ENCODE data around the gene SPSB3.
A peak's percentile ranks its signal among the peaks of the same experiment; 100 is the strongest.

SPSB3 gene

DNA sequence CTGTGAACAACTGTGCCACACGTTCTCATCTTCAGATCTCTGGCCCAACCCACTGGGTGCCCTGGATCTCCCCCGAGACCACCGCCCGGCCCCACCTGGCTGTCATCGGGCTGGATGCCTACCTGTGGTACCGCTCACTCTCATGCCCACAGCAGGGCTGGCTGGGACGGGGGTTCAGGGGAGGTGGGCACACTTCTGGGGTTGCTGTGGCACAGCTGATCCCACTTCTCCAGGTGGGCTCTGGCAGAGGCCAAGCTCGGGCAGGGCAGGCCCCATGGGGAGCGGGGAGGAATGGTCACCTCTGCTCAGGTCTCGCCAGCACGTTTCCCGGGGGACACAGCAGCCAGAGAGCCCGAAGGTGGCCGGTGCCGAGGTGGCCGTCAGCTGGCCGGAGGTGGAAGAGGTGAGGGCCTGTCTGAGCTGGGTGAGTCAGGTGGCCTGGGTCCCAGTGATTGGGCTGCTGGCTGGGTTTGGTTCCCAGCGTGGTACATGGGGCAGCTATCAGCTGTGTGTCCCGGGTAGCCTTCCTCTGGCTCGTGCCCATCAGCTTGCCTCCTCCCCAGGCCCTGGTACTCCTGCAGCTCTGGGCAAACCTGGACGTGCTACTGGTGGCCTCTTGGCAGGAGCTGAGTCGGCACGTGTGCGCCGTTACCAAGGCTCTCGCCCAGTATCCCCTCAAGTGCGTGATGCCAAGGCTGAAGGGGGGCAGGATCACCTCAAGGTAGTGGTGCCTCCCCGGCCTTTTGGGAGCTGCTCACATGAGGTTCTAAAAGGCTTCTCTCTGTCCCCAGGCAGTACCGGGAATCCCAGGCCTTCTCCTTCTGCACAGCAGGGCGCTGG, 7.1 kb downstream of the SPSB3 start:
- no peak for TF ChIP-seq CTCF (IDR thresholded peaks at IDR 0.05; ENCODE audit: low read depth, low read length, poor library complexity, severe bottlenecking)
- TF ChIP-seq EZH2phosphoT487 (IDR thresholded peaks at IDR 0.05; ENCODE audit: borderline replicate concordance, low read length): no peak
- H3K36me3 ChIP-seq (ENCODE audit: control insufficient read depth, low read length): peaks cover 60% of the 10 kb centered on the region
- H3K9me2 ChIP-seq (replicated peaks; ENCODE audit: control insufficient read depth, low read length): no peaks in the 10 kb centered on the region
- peaks cover 52% of the 10 kb centered on the region for H3K79me2 ChIP-seq (ENCODE audit: control insufficient read depth, low read length)
- H3F3A ChIP-seq (ENCODE audit: control insufficient read depth, insufficient read depth): peaks cover 11% of the 10 kb centered on the region
- H3K27ac ChIP-seq (ENCODE audit: low read depth, low read length): no peak overlapping the region
- H3K27me3 ChIP-seq (ENCODE audit: control insufficient read depth, low read length): no peaks in the 10 kb centered on the region
- H3K9me3 ChIP-seq (ENCODE audit: control insufficient read depth, insufficient read depth, low read length): no peaks in the 10 kb centered on the region
- H3K4me1 ChIP-seq (ENCODE audit: control insufficient read depth, low read length): peaks cover 19% of the 10 kb centered on the region
- H3K4me2 ChIP-seq (ENCODE audit: low read length): peak overlapping the region; percentile 96; the same call in 1 of the 2 replicates
- no peak overlapping the region for H3K4me3 ChIP-seq (ENCODE audit: low read length)
- no peaks in the 10 kb centered on the region for H4K20me1 ChIP-seq (ENCODE audit: control insufficient read depth, insufficient read depth, low read depth, low read length)

- peak overlapping the region; percentile 99 for H3K4me3 ChIP-seq (ENCODE audit: low read length)
- TF ChIP-seq CTCF (IDR thresholded peaks at IDR 0.05; ENCODE audit: low read depth, low read length, poor library complexity, severe bottlenecking): no peak
- no peak for TF ChIP-seq EZH2phosphoT487 (IDR thresholded peaks at IDR 0.05; ENCODE audit: borderline replicate concordance, low read length)
Observed at GRCh38 chr16:1774448-1774780, 8.0 kb downstream of the SPSB3 start.

DNA sequence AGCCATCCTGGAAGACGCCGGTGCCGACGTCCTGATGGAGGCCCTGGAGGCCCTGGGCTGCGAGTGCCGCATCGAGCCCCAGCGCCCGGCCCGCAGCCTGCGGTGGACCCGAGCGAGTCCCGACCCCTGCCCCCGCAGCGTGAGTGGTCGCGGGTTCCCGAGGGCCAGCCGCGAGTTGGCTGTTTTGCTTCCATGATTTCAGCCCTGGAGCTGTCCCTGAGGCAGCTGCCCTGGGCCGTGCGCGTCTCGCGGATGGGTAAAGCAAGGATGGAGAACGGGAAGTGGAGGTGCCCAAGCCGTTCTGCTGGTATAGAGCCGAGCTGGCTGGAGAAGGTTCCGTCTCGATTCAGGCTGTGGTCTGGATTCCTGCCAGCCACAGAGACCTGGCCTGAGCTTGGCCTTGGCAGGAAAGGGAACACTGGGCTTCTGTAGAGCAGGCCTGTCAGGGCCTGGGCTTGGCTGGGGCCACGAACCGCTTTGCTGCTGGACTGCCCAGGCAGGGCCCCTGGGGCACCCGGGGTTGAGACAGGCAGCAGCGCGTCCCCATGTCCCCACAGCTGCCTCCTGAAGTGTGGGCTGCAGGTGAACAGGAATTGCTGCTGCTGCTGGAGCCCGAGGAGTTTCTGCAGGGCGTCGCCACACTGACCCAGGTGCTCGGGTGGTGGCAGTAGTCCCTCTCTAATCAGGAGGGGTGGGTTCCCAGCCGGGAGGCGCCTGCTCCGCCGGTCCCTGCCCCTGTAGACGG, 8.5 kb downstream of the SPSB3 start:
- Histone ChIP-seq H4K20me1 (ENCODE audit: control insufficient read depth, insufficient read depth, low read depth, low read length) (no peaks in the 10 kb centered on the region), H3K4me2 (ENCODE audit: low read length) (peak overlapping the region; percentile 96), H3K27me3 (ENCODE audit: control insufficient read depth, low read length) (no peaks in the 10 kb centered on the region), H3F3A (ENCODE audit: control insufficient read depth, insufficient read depth) (peaks cover 18% of the 10 kb centered on the region), H3K36me3 (ENCODE audit: control insufficient read depth, low read length) (peaks cover 69% of the 10 kb centered on the region), H3K4me3 (ENCODE audit: low read length) (peak overlapping the region; percentile 99), H3K27ac (ENCODE audit: low read depth, low read length) (peak overlapping the region; percentile 83; the same call in 1 of the 2 replicates), H3K9me3 (ENCODE audit: control insufficient read depth, insufficient read depth, low read length) (no peaks in the 10 kb centered on the region), H3K79me2 (ENCODE audit: control insufficient read depth, low read length) (peaks cover 53% of the 10 kb centered on the region), H3K9me2 (replicated peaks; ENCODE audit: control insufficient read depth, low read length) (no peaks in the 10 kb centered on the region), H3K4me1 (ENCODE audit: control insufficient read depth, low read length) (peaks cover 23% of the 10 kb centered on the region)
- no peak for TF ChIP-seq EZH2phosphoT487 (IDR thresholded peaks at IDR 0.05; ENCODE audit: borderline replicate concordance, low read length)
- no peak for TF ChIP-seq CTCF (IDR thresholded peaks at IDR 0.05; ENCODE audit: low read depth, low read length, poor library complexity, severe bottlenecking)

More at GRCh38 chr16:1774448-1774780, 8.0 kb downstream of the SPSB3 start:
- Histone ChIP-seq H3K4me1 (ENCODE audit: control insufficient read depth, low read length) (peaks cover 23% of the 10 kb centered on the region), H3K4me2 (ENCODE audit: low read length) (peak overlapping the region; percentile 96), H3F3A (ENCODE audit: control insufficient read depth, insufficient read depth) (peaks cover 15% of the 10 kb centered on the region), H3K27ac (ENCODE audit: low read depth, low read length) (no peak overlapping the region), H3K9me2 (replicated peaks; ENCODE audit: control insufficient read depth, low read length) (no peaks in the 10 kb centered on the region), H3K9me3 (ENCODE audit: control insufficient read depth, insufficient read depth, low read length) (no peaks in the 10 kb centered on the region), H3K27me3 (ENCODE audit: control insufficient read depth, low read length) (no peaks in the 10 kb centered on the region), H4K20me1 (ENCODE audit: control insufficient read depth, insufficient read depth, low read depth, low read length) (no peaks in the 10 kb centered on the region), H3K79me2 (ENCODE audit: control insufficient read depth, low read length) (peaks cover 53% of the 10 kb centered on the region), H3K36me3 (ENCODE audit: control insufficient read depth, low read length) (peaks cover 65% of the 10 kb centered on the region)

Measured in DOHH2 (cell line).